ENCODE data around the gene GDF10. TPM values are rescaled to one million over a fixed set of nuclear protein-coding genes. Genes with fewer than 3 reads are reported as not detected.

The GDF10 gene
- total and polyA plus RNA-seq, 4 donors = 2.3 to 34.7 (median 16.6) TPM

DNA sequence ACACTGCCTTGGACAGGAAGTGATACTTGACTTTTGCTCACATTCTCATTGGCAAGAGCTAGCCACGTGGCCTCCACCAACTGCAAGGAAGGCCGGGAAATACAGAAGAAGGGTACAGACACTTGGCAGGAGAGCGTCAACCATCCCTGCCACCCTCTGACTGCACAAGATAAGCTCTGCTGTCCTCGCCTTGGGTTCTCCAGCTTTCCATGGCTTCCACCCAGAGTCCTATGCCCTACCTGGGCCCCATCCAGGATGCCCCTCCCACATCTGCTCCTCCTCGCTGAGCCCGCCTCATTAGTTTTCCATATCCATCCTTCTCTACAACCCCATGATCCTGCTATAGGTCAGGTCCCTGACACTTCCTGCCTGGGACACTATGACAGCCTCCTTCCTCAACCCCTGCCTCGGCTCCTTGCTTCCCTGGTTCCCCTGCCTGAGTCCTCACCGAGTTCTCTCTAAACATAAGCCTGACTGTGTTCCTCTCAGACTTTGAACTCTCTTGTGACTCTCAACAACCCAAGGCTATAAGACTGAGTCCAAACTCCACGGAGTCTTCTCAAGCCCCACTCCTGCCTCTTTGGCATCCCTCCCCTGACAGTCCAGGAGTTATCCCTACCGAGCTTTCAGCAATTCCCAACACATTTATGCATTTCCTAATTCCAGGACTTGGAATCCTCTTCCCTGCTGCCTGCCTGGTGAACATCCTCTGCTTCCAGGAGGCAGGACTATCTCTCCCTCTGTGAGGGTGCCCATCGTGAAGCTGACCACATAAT is 23.2 kb upstream of the GDF10 start:
- TF ChIP-seq CTCF (IDR thresholded peaks at IDR 0.05; ENCODE audit: control extremely low read depth, extremely low read depth) = no peak
- Histone ChIP-seq H3K27ac (ENCODE audit: low read depth in 1 of 2, low read length in 1 of 2) (no peak overlapping the region), H3K4me3 (no peak overlapping the region), H3K9me3 (ENCODE audit: control insufficient read depth in 4 of 4, insufficient read depth in 3 of 4, low read length in 3 of 4) (peaks cover 0 to 2% (median 0%) of the 10 kb centered on the region in 4 donors), H3K27me3 (ENCODE audit: control insufficient read depth in 3 of 3, insufficient read depth in 3 of 3, low read length in 2 of 3) (no peaks in the 10 kb centered on the region), H3K9ac (ENCODE audit: insufficient read depth in 1 of 2, low read length in 2 of 2) (no peak overlapping the region), H3K36me3 (ENCODE audit: control insufficient read depth in 4 of 4, insufficient read depth in 4 of 4, low read length in 4 of 4) (no peaks in the 10 kb centered on the region), H3K4me1 (ENCODE audit: control insufficient read depth in 5 of 5, insufficient read depth in 5 of 5, low read length in 5 of 5) (no peaks in the 10 kb centered on the region)
- WGBS, 2 donors = 88% methylated on average over 11 of the region's 11 CpGs
- no peak for ATAC-seq (ENCODE audit: insufficient read depth, low FRiP score)
- no peak for DNase-seq

DNA sequence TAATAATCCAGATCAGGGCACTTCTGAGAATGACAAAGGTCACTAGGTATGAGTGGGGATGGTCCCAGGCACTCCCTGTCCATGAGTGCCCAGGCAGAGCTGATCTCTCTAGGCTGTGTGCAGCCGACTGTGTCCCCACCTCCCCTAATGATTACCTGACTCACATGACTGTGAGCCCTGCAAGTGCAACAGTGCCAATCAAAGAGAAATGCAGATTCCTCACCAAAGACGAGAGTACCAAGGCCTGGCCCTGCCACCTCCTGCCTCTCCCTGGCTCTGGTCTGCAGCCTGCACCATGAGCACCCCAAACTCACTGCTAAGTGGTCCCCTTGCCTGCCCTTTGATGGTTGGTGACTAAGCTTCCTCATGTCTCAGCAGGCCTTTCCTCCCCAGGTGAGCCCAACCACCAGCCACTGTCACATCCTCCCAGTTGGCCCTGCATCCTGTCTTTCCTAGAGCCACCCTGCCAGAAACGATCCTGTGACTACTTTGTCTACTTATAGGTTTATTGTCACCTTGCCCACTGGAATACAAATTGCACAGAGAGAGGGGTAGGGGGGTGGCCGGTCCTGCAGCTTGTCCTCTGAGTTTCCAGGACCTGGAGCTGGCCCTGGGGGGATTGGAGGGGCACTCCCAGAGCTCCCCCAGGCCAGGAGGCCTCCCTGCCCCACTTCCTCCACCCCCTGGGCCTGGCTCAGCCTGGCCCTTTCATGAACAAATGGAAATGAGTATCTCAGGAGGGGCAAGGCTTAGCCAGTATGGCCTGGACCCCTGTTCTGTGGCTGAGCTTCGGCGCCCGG is 22.4 kb upstream of the GDF10 start:
- no peak overlapping the region for H3K27ac ChIP-seq (ENCODE audit: low read depth in 1 of 2, low read length in 1 of 2)
- no peaks in the 10 kb centered on the region for H3K36me3 ChIP-seq (ENCODE audit: control insufficient read depth in 4 of 4, insufficient read depth in 4 of 4, low read length in 4 of 4)
- WGBS, 2 donors = 63 to 72% methylated on average over 7 of the region's 7 CpGs
- no peak for ATAC-seq (ENCODE audit: insufficient read depth, low FRiP score)
- H3K4me1 ChIP-seq (ENCODE audit: control insufficient read depth in 5 of 5, insufficient read depth in 5 of 5, low read length in 5 of 5) = no peaks in the 10 kb centered on the region
- H3K9ac ChIP-seq (ENCODE audit: insufficient read depth in 1 of 2, low read length in 2 of 2) = no peak overlapping the region
- peaks cover 0 to 2% (median 0%) of the 10 kb centered on the region in 4 donors for H3K9me3 ChIP-seq (ENCODE audit: control insufficient read depth in 4 of 4, insufficient read depth in 3 of 4, low read length in 3 of 4)
- TF ChIP-seq CTCF (IDR thresholded peaks at IDR 0.05; ENCODE audit: control extremely low read depth, extremely low read depth) = no peak
- no peaks in the 10 kb centered on the region for H3K27me3 ChIP-seq (ENCODE audit: control insufficient read depth in 3 of 3, insufficient read depth in 3 of 3, low read length in 2 of 3)
- DNase-seq = no peak
- H3K4me3 ChIP-seq = no peak overlapping the region

- no peak for ATAC-seq (ENCODE audit: insufficient read depth, low FRiP score)
- Histone ChIP-seq H3K4me3 (no peak overlapping the region), H3K9ac (ENCODE audit: insufficient read depth in 1 of 2, low read length in 2 of 2) (no peak overlapping the region), H3K27me3 (ENCODE audit: control insufficient read depth in 3 of 3, insufficient read depth in 3 of 3, low read length in 2 of 3) (no peaks in the 10 kb centered on the region), H3K9me3 (ENCODE audit: control insufficient read depth in 4 of 4, insufficient read depth in 3 of 4, low read length in 3 of 4) (no peaks in the 10 kb centered on the region), H3K27ac (ENCODE audit: low read depth in 1 of 2, low read length in 1 of 2) (no peak overlapping the region), H3K4me1 (ENCODE audit: control insufficient read depth in 5 of 5, insufficient read depth in 5 of 5, low read length in 5 of 5) (no peaks in the 10 kb centered on the region), H3K36me3 (ENCODE audit: control insufficient read depth in 4 of 4, insufficient read depth in 4 of 4, low read length in 4 of 4) (no peaks in the 10 kb centered on the region)
- no peak for DNase-seq
- TF ChIP-seq CTCF (IDR thresholded peaks at IDR 0.05; ENCODE audit: control extremely low read depth, extremely low read depth) = no peak
- 92 to 95% methylated on average over 15 of the region's 15 CpGs for WGBS, 2 donors
These were observed 21.9 kb upstream of the GDF10 start for GRCh38 chr10:47278152-47278473.
